ENCODE measurements around the gene KIAA1671.

KIAA1671 gene

GRCh38 chr22:25000686-25001085 lies 48.2 kb downstream of the KIAA1671 start:
- no peak for TF ChIP-seq CTCF (IDR thresholded peaks at IDR 0.05; ENCODE audit: low read depth, low read length)
- H3K4me3 ChIP-seq (ENCODE audit: low read depth, low read length): no peak overlapping the region

- no peak for TF ChIP-seq CTCF (IDR thresholded peaks at IDR 0.05; ENCODE audit: low read depth, low read length)
- no peak overlapping the region for H3K4me3 ChIP-seq (ENCODE audit: low read depth, low read length)
Measured at GRCh38 chr22:25002241-25002985, 49.9 kb downstream of the KIAA1671 start.

- no peak for TF ChIP-seq CTCF (IDR thresholded peaks at IDR 0.05; ENCODE audit: low read depth, low read length)
- H3K4me3 ChIP-seq (ENCODE audit: low read depth, low read length): no peak overlapping the region
Measured at GRCh38 chr22:25006354-25006753, 53.8 kb downstream of the KIAA1671 start.

GRCh38 chr22:25007444-25008106 lies 55.1 kb downstream of the KIAA1671 start:
- TF ChIP-seq CTCF (IDR thresholded peaks at IDR 0.05; ENCODE audit: low read depth, low read length): no peak
- H3K4me3 ChIP-seq (ENCODE audit: low read depth, low read length): no peak overlapping the region

- TF ChIP-seq CTCF (IDR thresholded peaks at IDR 0.05; ENCODE audit: low read depth, low read length): no peak
- H3K4me3 ChIP-seq (ENCODE audit: low read depth, low read length): no peak overlapping the region
Measured at GRCh38 chr22:25008666-25009065, 56.1 kb downstream of the KIAA1671 start.

- no peak overlapping the region for H3K4me3 ChIP-seq (ENCODE audit: low read depth, low read length)
- TF ChIP-seq CTCF (IDR thresholded peaks at IDR 0.05; ENCODE audit: low read depth, low read length): no peak
Measured at GRCh38 chr22:25012741-25013143, 60.2 kb downstream of the KIAA1671 start.

GRCh38 chr22:25013607-25014006 lies 61.1 kb downstream of the KIAA1671 start:
- no peak overlapping the region for H3K4me3 ChIP-seq (ENCODE audit: low read depth, low read length)
- no peak for TF ChIP-seq CTCF (IDR thresholded peaks at IDR 0.05; ENCODE audit: low read depth, low read length)

Measured in WI38 (cell line).